Mucosa of stomach (tissue), 1 donor: ENCODE data around the gene LRRC49.

Experiments used
- H3K27me3 ChIP-seq: one replicate; pipeline ENCODE4 v1.7.0; 2013; ENCODE audit warnings: mild to moderate bottlenecking, low read length; ENCODE audit not compliant: control insufficient read depth, insufficient read depth
- H3K36me3 ChIP-seq: one replicate; pipeline ENCODE4 v1.7.0; 2013; ENCODE audit warnings: low read length; ENCODE audit not compliant: control insufficient read depth, insufficient read depth
- H3K4me1 ChIP-seq: one replicate; pipeline ENCODE4 v1.7.0; 2013; ENCODE audit warnings: mild to moderate bottlenecking, low read length; ENCODE audit not compliant: control insufficient read depth, insufficient read depth
- H3K4me3 ChIP-seq: one replicate; pipeline ENCODE4 v1.7.0; 2013; ENCODE audit warnings: low read length
- H3K9ac ChIP-seq: one replicate; pipeline ENCODE4 v1.7.0; 2013; ENCODE audit warnings: mild to moderate bottlenecking, low read length, moderate library complexity
- H3K9me3 ChIP-seq: one replicate; pipeline ENCODE4 v1.7.0; 2013; ENCODE audit warnings: mild to moderate bottlenecking, low read length, moderate library complexity; ENCODE audit not compliant: control insufficient read depth
- donor health status: Pancreatic carcinoma.

Gene LRRC49

DNA sequence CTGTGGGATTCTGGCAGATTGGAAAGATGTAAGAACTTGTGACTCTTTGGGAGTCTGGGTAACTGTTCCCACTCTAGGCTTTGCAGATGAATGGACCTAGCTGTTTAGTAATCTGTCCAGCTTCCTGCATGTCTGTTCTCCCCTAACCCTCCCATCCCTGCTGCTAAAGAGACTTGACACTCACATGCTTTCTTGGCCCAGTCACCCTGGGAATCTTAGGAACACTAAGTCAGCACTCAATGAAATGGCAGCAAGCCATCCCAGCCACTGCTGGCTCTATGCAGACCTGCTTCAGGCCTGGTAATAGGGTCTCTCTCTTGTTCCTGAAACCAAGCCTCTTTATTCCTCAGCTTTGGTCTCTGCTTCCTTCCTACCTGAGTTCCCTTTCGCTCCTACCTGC lies 158.9 kb downstream of the LRRC49 start:
- Histone ChIP-seq H3K4me3 (no peak overlapping the region), H3K9ac (no peak overlapping the region), H3K4me1 (no peaks in the 10 kb centered on the region), H3K9me3 (no peaks in the 10 kb centered on the region), H3K36me3 (no peaks in the 10 kb centered on the region), H3K27me3 (no peaks in the 10 kb centered on the region)

DNA sequence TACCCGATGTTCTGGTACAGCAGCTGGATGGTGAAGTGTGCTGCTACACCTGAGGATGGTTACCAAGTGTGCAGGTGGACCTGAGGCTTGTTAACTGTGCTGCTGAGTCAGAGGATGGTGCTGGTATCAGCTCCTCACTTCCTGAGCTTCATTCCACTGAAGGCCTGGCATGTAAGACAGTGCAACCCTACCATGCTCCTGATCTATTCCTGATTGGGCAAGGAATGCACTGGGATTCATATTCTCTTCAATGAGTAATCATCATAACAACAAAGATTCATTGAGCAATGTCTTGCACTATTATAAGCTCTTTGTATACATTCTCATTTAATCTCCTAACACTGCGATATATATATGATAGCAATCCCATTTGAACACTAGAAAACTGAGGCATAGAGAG lies 159.7 kb downstream of the LRRC49 start:
- no peak overlapping the region for H3K4me3 ChIP-seq
- H3K4me1 ChIP-seq: no peaks in the 10 kb centered on the region
- H3K9me3 ChIP-seq: no peaks in the 10 kb centered on the region
- H3K36me3 ChIP-seq: no peaks in the 10 kb centered on the region
- H3K9ac ChIP-seq: no peak overlapping the region
- H3K27me3 ChIP-seq: no peaks in the 10 kb centered on the region

DNA sequence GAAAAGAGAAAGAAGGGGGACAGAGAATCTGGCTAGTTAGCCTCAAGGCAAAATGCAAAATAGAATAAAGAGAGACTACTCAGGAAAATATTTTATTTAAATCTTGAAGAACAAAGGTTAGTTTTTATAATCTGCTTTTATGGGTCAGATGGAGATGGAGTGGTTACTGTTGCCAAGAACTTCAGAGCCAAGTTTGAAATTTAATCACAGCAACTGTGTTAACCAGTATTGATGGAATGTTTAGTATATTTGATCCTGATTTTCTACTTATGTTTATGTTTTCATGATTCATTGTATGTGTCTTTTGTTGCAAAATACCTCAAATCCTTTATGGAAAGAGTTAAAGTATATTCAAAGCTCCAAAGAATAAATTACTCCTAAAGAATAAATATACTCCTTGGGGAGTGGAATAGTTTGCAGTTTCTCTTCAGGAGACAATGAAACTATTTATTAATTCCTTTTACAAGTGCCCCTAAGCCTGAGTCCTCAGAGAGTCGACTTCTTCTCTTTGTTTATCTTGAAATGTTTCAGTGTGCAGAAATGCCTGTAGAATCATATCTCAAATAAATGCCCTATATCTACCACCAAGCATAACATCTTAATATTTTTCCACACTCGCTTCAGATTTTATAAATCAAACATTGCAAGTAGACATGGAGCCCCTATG lies 161.8 kb downstream of the LRRC49 start:
- Histone ChIP-seq H3K36me3 (no peaks in the 10 kb centered on the region), H3K4me1 (no peaks in the 10 kb centered on the region), H3K9me3 (no peaks in the 10 kb centered on the region), H3K27me3 (no peaks in the 10 kb centered on the region), H3K9ac (no peak overlapping the region), H3K4me3 (no peak overlapping the region)

DNA sequence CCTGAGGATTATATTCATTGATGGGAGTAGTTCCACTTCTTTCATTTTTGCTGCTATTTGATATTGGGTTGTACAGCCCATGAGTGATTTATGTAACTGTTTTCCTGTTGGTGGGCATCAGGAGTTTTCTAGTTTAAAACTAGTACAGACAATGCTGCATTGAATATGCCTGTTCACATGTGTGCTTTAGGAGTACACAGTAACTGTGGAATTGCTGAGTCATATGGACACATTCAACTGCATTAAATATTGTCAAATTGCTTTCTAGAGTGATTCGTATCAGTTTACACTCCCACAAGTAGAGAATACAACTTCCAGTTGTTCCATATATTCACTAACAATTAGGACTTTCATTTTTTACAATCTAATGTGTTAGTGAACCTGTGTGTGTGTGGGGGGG lies 162.8 kb downstream of the LRRC49 start:
- Histone ChIP-seq H3K9me3 (no peaks in the 10 kb centered on the region), H3K36me3 (no peaks in the 10 kb centered on the region), H3K9ac (no peak overlapping the region), H3K27me3 (no peaks in the 10 kb centered on the region), H3K4me3 (no peak overlapping the region), H3K4me1 (no peaks in the 10 kb centered on the region)

DNA sequence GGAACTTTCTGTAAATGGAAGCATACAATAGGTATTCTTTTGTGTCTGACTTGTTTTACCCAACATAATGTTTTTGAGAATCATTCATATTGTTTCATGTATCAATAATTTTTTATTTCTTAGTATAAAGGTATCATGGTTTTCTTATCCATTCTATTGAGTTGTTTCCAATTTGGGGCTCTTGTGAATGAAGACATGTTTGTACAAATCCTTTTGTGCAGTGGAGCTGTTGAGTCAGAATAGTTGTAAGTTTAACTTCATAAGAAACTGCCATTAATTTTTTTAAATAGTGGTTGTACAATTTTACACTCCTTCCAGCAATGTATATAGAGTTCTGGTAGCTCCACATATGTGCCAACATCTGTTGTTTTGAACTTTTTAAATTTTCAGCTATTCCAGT lies 163.5 kb downstream of the LRRC49 start:
- Histone ChIP-seq H3K27me3 (no peaks in the 10 kb centered on the region), H3K4me1 (no peaks in the 10 kb centered on the region), H3K9ac (no peak overlapping the region), H3K4me3 (no peak overlapping the region), H3K9me3 (no peaks in the 10 kb centered on the region), H3K36me3 (no peaks in the 10 kb centered on the region)

DNA sequence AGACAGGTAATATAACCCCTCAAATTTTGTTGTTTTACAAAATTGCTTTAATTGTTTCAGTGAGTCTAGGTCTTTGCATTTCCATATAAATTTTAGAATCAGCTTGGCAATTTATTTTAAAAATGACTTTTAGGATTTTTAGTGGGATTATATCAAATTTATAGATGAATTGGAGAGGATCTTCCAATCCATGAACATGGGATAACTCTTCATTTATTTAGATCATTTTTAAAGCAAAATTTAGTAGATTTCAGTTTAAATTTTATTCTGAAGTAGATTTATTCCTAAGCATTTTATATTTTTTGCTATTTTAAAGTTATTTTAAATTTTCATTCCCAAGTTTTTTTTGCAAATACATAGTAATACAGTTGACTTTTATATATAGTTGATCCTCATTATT lies 164.5 kb downstream of the LRRC49 start:
- no peak overlapping the region for H3K9ac ChIP-seq
- H3K36me3 ChIP-seq: no peaks in the 10 kb centered on the region
- H3K27me3 ChIP-seq: no peaks in the 10 kb centered on the region
- H3K4me3 ChIP-seq: no peak overlapping the region
- no peaks in the 10 kb centered on the region for H3K9me3 ChIP-seq
- H3K4me1 ChIP-seq: no peaks in the 10 kb centered on the region

DNA sequence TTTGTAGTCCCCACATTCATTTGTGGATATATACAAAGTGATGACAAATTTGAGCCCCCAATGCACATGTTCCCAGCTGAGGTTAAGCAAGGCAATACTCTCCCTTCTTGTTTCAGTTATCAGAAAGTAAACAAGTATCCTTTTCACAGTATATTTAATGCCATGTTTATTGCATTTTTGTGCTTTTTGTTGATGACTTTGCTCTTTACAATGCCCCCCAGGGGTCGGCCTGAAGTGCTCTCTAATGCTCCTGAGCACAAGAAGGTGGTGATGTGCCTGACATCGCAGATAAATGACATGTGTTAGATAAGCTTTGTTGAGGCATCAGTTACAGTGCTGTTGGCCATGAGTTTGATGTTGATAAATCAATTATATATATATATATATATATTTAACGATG lies 165.0 kb downstream of the LRRC49 start:
- Histone ChIP-seq H3K27me3 (no peaks in the 10 kb centered on the region), H3K9me3 (no peaks in the 10 kb centered on the region), H3K9ac (no peak overlapping the region), H3K36me3 (no peaks in the 10 kb centered on the region), H3K4me3 (no peak overlapping the region), H3K4me1 (no peaks in the 10 kb centered on the region)

DNA sequence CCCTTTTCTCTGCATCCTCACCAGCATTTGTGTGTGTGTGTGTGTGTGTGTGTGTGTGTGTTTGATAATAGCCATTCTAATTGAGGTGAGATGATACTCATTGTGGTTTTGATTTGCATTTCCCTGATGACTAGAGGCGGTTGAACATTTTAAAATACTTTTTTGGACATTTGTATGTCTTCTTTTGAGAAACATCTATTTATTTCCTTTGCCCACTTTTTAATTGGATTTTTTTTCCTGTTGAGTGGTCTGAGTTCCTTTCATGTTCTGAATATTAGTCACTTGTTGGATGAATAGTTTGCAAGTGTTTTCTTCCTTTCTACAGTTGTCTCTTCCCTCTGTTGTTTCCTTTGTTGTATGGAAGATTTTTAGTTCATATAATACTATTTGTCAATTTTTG lies 168.4 kb downstream of the LRRC49 start:
- H3K36me3 ChIP-seq: no peaks in the 10 kb centered on the region
- no peaks in the 10 kb centered on the region for H3K4me1 ChIP-seq
- H3K4me3 ChIP-seq: no peak overlapping the region

DNA sequence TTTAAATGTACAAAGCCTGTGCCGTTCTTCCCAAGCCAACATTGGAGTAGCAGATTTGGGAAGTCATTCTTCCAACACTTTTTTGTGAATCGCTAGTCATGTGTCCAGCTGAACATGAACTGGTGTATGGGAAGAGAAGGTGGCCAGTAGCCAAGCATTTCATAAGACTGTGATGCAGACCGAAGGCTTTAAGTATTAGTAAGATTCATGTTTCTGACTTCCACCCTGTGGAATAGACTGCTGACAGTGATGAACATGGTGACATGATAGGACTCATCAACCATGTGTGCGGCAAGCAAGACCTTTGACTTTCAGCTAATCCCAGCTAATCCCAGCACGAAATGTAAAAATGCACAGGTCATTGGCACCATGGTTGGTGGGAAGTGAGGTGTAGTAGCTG lies 174.4 kb downstream of the LRRC49 start:
- Histone ChIP-seq H3K36me3 (no peaks in the 10 kb centered on the region), H3K27me3 (no peaks in the 10 kb centered on the region), H3K4me3 (no peak overlapping the region), H3K4me1 (peaks cover 6% of the 10 kb centered on the region), H3K9ac (no peak overlapping the region), H3K9me3 (no peaks in the 10 kb centered on the region)

More for the DNA sequence above, 168.4 kb downstream of the LRRC49 start:
- H3K9me3 ChIP-seq: no peaks in the 10 kb centered on the region
- H3K27me3 ChIP-seq: no peaks in the 10 kb centered on the region
- no peak overlapping the region for H3K9ac ChIP-seq

DNA sequence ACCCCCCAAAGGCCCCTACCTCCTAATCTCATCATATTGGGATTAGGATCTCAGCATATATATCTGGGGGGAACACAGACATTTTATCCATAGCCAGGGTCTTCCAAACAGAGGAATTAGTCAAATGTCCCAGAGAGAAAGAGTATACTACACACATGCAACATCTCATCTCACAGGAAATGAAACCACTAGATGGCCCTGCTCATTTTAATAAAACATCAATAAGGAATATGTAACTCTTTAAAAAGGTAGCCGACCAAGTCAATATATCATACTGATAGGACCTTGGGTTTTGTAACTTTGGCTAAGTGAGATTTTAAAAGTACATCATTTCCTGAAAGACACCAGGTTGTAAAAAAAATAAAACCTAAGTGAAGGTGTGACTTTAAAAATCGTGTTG lies 177.1 kb downstream of the LRRC49 start:
- no peaks in the 10 kb centered on the region for H3K36me3 ChIP-seq
- peaks cover 6% of the 10 kb centered on the region for H3K4me1 ChIP-seq
- H3K9me3 ChIP-seq: no peaks in the 10 kb centered on the region
- H3K4me3 ChIP-seq: no peak overlapping the region
- H3K27me3 ChIP-seq: no peaks in the 10 kb centered on the region
- H3K9ac ChIP-seq: no peak overlapping the region

DNA sequence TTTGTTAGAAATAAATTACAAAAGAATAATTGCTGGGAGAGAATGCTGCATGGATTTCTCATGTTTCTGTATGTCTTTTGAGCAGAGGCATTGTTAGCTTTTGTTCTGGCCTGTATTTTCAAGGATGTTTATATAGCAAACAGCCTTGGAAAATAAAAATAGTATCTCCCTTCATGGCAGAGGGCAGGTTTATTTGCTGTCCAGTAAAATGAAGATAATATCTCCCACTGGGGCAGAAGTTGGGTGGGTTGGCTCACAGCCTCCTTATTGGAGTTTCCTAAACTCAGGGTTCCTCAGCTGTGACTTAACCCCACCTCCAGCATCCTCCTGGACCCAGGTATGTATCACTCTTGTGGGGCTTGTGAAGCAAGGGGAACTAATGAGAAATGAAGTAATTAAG lies 178.9 kb downstream of the LRRC49 start:
- no peaks in the 10 kb centered on the region for H3K36me3 ChIP-seq
- H3K9me3 ChIP-seq: no peaks in the 10 kb centered on the region
- no peak overlapping the region for H3K4me3 ChIP-seq
- peaks cover 6% of the 10 kb centered on the region for H3K4me1 ChIP-seq
- no peak overlapping the region for H3K9ac ChIP-seq
- H3K27me3 ChIP-seq: no peaks in the 10 kb centered on the region

DNA sequence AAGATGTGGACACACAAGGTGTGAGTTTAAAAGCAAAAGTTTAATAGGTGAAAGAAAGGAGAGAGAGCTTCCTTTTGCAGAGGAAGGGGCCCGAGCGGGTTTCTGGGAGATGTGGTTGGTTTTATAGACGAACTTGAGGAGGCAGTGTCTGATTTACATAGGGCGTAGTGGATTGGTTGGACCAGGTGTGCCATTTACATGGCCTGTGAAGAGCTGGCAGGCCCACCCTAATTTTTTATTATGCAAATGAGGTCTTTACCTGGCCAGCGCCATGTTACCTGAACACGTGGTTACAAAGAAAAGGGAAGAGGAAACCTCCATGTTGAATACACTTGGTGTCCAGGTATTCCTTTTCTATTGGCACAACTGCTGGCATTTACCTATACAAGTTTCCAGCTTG lies 179.8 kb downstream of the LRRC49 start:
- Histone ChIP-seq H3K9ac (no peak overlapping the region), H3K9me3 (no peaks in the 10 kb centered on the region), H3K4me1 (peaks cover 6% of the 10 kb centered on the region), H3K27me3 (no peaks in the 10 kb centered on the region), H3K36me3 (no peaks in the 10 kb centered on the region), H3K4me3 (no peak overlapping the region)
